Ovary (tissue), 9 donors: Measurements from ENCODE around the gene PLVAP. TPM values are rescaled to one million over a fixed set of nuclear protein-coding genes. Genes with fewer than 3 reads are reported as not detected.

ENCODE experiments used
- DNase-seq, 5 donors: peaks; one replicate each; pipeline ENCODE4 v3.0.0-alpha.2; 2019 to 2020
- H3K27ac ChIP-seq, 2 donors: fragments of 200-600 bp; one replicate each; pipeline versions ENCODE4 v1.5.1 to v1.8.0; 2019 to 2022
- H3K27me3 ChIP-seq: fragments of 200-600 bp; one replicate; pipeline ENCODE4 v1.8.0; 2022
- H3K36me3 ChIP-seq: fragments of 200-600 bp; sonication (generic); one replicate; pipeline ENCODE4 v1.5.1; 2019
- H3K4me1 ChIP-seq: one replicate; pipeline ENCODE4 v1.8.1; 2013; ENCODE audit warnings: mild to moderate bottlenecking, moderate library complexity; ENCODE audit not compliant: insufficient read depth
- H3K4me3 ChIP-seq: fragments of 200-600 bp; sonication (generic); one replicate; pipeline ENCODE4 v1.5.1; 2017
- H3K9me3 ChIP-seq, 2 donors: fragments of 200-600 bp in 1 of 2; sonication (generic) in 1 of 2; one replicate each; pipeline versions ENCODE4 v1.5.1 to v1.8.1; 2013 to 2019; ENCODE audit warnings: mild to moderate bottlenecking in 1 of 2, moderate library complexity in 1 of 2
- CTCF ChIP-seq, 3 donors: fragments of 450-650 bp in 2 of 3; fragments of 200-600 bp in 1 of 3; IDR thresholded peaks; one replicate each; pipeline versions ENCODE4 v1.5.1 to v1.8.0; 2016 to 2022; ENCODE audit warnings: antibody characterized with exemption in 3 of 3, mild to moderate bottlenecking in 1 of 3
- EP300 ChIP-seq: sonication (generic); formaldehyde crosslinking; IDR thresholded peaks from one replicate; pipeline ENCODE4 v1.6.1; 2017; ENCODE audit warnings: antibody characterized with exemption
- POLR2A ChIP-seq: fragments of 450-650 bp; IDR thresholded peaks from one replicate; pipeline ENCODE4 v1.6.1; 2017; ENCODE audit warnings: antibody characterized with exemption, mild to moderate bottlenecking, moderate library complexity
- WGBS, 3 donors: extraction: QIAGEN DNeasy Blood & Tissue Kit in 1 of 3; methylation state at CpG; one replicate each; pipeline versions ENCODE4 v1.1.5 to v1.1.7; 2013 to 2017; 5-methylcytosine and 5-hydroxymethylcytosine counted together
- intact Hi-C, 4 donors: fragments of 100-400 bp; cut with DNase I; formaldehyde crosslinking; loops; one replicate each; pipeline versions ENCODE4 v1.11.0 to v1.15.1; 2022 to 2023
- polyA plus RNA-seq, 2 donors: library from polyadenylated mRNA; stranded (reverse); fragments of 200-250 nt in 1 of 2; fragments of 350-450 nt in 1 of 2; fragmentation: Illumina TruSeq in 1 of 2; extraction: RNeasy Lipid Tissue Mini Kit (QIAGEN cat#74804) in 1 of 2; gene quantifications; one replicate each; pipeline ENCODE4 v1.2.3, GENCODE V29; 2013 to 2014
- total RNA-seq, 7 donors: library from RNA; depleted of rRNA in 2 of 7; stranded (reverse); fragments of >200 nt in 2 of 7; fragmentation: NEBNext Ultra II Directional in 3 of 7; extraction: Animal tissue kit (Norgen Biotek cat#: 25700) in 3 of 7; gene quantifications; one replicate each; pipeline versions ENCODE4 v1.1.0 to v1.2.4, GENCODE V29; 2016 to 2023
- donor health status: DM: no; HTN: no; CAD: no; lungs with moderate emphysema.
- donor health status: DM: no; HTN: no; CAD: no.
- donor health status: Bipolar disorder and iron deficiency.
- donor health status: DM: yes; HTN: yes; CAD: no.
- donor health status: DM: no; HTN: no; CAD: no.
- donor health status: DM: yes; HTN: yes; CAD: no.

Gene PLVAP
- total and polyA plus RNA-seq, 9 donors, result 2.0 to 22.7 (median 8.3) TPM

- TF ChIP-seq POLR2A (no peak), EP300 (no peak), CTCF (IDR thresholded peaks at IDR 0.05) (no peak)
- Histone ChIP-seq H3K27ac (peak overlapping the region; percentile 56 to 87), H3K4me1 (peaks cover 18% of the 10 kb centered on the region), H3K27me3 (no peaks in the 10 kb centered on the region), H3K4me3 (no peak overlapping the region), H3K9me3 (no peaks in the 10 kb centered on the region), H3K36me3 (no peaks in the 10 kb centered on the region)
- intact Hi-C loops, result no loop called here
- peak in 4 of 5 donors; percentile 59 to 75 (median 72) for DNase-seq
- 13 to 20% (median 17%) methylated on average over 6 of the region's 6 CpGs for whole genome bisulfite sequencing, 3 donors
Observed at GRCh38 chr19:17415121-17415520, 38.0 kb upstream of the PLVAP start.

- Histone ChIP-seq H3K4me1 (peaks cover 19% of the 10 kb centered on the region), H3K36me3 (no peaks in the 10 kb centered on the region), H3K9me3 (no peaks in the 10 kb centered on the region), H3K27ac (peak overlapping the region; percentile 56 to 87), H3K27me3 (no peaks in the 10 kb centered on the region), H3K4me3 (no peak overlapping the region)
- intact Hi-C loops, result no loop called here
- no peak for DNase-seq
- TF ChIP-seq POLR2A (no peak), EP300 (no peak), CTCF (IDR thresholded peaks at IDR 0.05) (no peak)
- 80 to 84% (median 82%) methylated on average over 8 of the region's 8 CpGs for WGBS, 3 donors
Observed at GRCh38 chr19:17414097-17414496, 37.0 kb upstream of the PLVAP start.

GRCh38 chr19:17411801-17412200 is 34.7 kb upstream of the PLVAP start:
- no peak for TF ChIP-seq EP300
- no peak for TF ChIP-seq CTCF (IDR thresholded peaks at IDR 0.05)
- no peak for TF ChIP-seq POLR2A
- Histone ChIP-seq H3K4me3 (no peak overlapping the region), H3K27me3 (no peaks in the 10 kb centered on the region), H3K27ac (peak overlapping the region; percentile 56 to 87), H3K9me3 (no peaks in the 10 kb centered on the region), H3K36me3 (no peaks in the 10 kb centered on the region), H3K4me1 (peaks cover 21% of the 10 kb centered on the region)
- intact Hi-C loops, result no loop called here
- DNase-seq, result peak in 1 of 5 donors; percentile 43
- 83 to 84% (median 83%) methylated on average over 11 of the region's 11 CpGs for WGBS, 3 donors

- 17 to 21% (median 21%) methylated on average over 9 of the region's 9 CpGs for WGBS, 3 donors
- peak; percentile 74 to 89 (median 84) for DNase-seq
- Histone ChIP-seq H3K36me3 (no peaks in the 10 kb centered on the region), H3K4me1 (peaks cover 29% of the 10 kb centered on the region), H3K9me3 (no peaks in the 10 kb centered on the region), H3K27ac (peak overlapping the region; percentile 72 to 87), H3K27me3 (no peaks in the 10 kb centered on the region), H3K4me3 (no peak overlapping the region)
- intact Hi-C loops, result no loop called here
- TF ChIP-seq CTCF (IDR thresholded peaks at IDR 0.05) (no peak), POLR2A (no peak)
Observed at GRCh38 chr19:17409990-17410389, 32.8 kb upstream of the PLVAP start.

GRCh38 chr19:17406887-17407196 is 29.7 kb upstream of the PLVAP start:
- peaks cover 18% of the 10 kb centered on the region for H3K4me1 ChIP-seq
- WGBS, 3 donors, result 16 to 26% (median 24%) methylated on average over 2 of the region's 2 CpGs
- intact Hi-C loops, result no loop called here

More at GRCh38 chr19:17406887-17407196, 29.7 kb upstream of the PLVAP start:
- TF ChIP-seq EP300 (no peak), POLR2A (no peak), CTCF (IDR thresholded peaks at IDR 0.05) (no peak)
- Histone ChIP-seq H3K27me3 (no peaks in the 10 kb centered on the region), H3K36me3 (no peaks in the 10 kb centered on the region), H3K27ac (peak overlapping the region; percentile 78 to 87), H3K9me3 (no peaks in the 10 kb centered on the region), H3K4me3 (peak overlapping the region; percentile 57)
- DNase-seq, result no peak
